Stimulated activated CD8-positive, alpha-beta memory T cell treated with anti-CD3 and anti-CD28 coated beads, Interleukin-7, amount 100 ng/mL, for 24 hours (primary cell): Measurements from ENCODE around the gene CRISP2.

ENCODE experiments used
- DNase-seq: peaks from one replicate; pipeline ENCODE4 v3.0.0-alpha.2; 2020; ENCODE audit warnings: low read depth

The CRISP2 gene

DNA sequence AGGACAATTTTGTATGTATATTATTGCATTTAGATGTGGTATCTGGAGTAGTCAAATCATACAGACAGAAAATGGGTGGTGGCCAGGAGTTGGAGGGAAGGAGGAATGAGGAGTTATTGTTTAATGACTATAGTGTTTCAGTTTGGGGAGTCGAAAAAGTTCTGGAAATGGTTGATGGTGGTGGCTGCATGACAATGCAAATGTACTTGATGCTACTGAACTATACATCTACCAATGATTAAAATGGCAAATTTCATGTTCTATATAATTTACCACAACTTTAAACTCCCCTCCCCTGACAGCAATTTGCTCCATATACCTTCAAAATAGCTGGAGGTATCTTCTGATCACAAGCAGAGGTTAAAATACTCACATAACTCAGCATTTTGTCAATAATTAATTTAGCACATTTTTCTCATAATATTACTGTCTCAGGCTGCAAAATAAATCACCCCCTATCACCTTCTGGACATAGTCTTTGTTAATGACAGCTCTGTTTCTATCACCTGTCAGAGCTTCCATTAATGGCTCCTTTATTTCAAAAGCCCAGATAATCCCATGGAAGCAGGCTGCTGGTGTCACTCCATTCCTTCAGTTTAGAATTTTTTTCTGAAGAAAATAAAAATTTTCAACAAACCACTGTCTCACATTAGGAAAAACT is 51.0 kb downstream of the CRISP2 start:
- DNase-seq, result no peak

DNA sequence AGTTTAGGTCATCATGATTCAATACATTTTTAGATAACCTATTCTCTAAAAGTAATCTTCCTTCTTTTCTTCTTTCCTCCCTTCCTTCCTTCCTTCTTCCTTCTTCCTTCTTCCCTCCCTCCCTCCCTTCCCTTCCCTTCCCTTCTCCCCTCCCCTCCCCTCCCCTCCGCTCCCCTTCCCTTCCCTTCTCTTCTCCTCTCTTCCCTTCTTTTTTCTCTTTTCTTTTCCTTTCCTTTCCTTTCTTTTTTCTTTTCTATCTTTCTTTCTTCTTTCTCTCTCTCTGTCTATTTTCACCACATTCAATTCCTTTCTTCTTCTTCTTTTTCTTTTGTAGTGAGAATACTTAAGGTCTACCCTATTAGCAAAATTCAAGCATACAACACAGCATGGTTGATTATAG is 59.4 kb downstream of the CRISP2 start:
- DNase-seq, result no peak

DNA sequence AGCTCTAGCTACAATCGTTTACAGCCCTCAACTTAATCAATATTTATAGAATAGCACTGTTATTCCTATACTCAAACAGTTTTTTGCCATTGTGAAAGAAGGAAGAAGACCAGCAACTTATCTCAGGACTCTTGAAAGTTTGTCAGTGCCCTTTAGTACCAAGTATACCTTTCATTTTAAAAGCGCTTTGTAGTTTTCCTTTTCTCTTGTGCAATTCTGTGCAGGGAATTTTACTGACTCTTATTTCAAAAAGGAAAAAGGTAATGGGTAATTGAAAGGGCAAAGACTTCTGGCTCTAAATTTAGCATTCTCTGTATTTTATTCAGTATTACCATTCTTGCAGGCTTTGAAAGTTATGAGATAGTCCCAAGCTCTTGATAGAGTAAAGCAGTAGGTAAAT is 59.9 kb downstream of the CRISP2 start:
- DNase-seq, result no peak

DNA sequence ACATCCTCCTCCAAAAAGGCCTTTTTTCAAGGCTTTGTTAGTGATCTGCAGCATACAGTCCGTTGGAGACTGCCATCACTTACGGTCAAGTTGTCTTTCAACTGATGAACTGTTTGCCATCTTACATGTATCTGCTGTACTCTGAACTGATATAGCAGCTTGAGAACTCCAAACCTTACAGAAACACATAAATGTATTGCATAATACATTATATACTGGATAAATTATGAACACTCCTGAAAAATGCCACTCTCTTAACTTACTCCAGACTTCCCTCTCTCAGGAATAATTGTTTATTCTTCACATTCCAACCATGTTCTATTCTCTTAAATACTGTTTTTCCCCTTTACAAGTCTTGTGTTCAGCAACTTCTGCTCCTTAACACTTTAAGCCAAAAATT is 62.1 kb downstream of the CRISP2 start:
- no peak for DNase-seq

- DNase-seq, result no peak
Measured at GRCh38 chr6:49649988-49650387, 63.4 kb downstream of the CRISP2 start.

DNA sequence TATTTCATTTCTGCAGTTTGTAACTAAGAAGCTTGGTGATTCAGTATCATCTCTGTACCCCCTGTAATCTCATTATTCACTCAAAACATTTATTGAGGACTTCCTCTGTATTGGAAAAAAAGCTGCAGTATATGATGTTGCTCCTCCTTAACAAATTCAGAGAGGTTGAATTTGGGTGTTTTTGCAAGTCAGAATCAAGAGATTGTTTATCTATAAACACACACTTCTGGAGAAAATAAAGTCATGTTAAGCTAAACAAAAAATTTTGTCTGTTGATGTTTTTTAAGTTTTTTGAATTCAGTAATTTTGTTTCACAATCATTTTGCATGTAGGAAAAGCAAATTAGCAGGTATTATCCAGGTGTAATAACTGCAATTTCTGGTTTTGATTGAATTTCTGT is 65.3 kb downstream of the CRISP2 start:
- no peak for DNase-seq

GRCh38 chr6:49647476-49647875 is 65.9 kb downstream of the CRISP2 start:
- no peak for DNase-seq

GRCh38 chr6:49646942-49647341 is 66.4 kb downstream of the CRISP2 start:
- DNase-seq, result no peak

DNA sequence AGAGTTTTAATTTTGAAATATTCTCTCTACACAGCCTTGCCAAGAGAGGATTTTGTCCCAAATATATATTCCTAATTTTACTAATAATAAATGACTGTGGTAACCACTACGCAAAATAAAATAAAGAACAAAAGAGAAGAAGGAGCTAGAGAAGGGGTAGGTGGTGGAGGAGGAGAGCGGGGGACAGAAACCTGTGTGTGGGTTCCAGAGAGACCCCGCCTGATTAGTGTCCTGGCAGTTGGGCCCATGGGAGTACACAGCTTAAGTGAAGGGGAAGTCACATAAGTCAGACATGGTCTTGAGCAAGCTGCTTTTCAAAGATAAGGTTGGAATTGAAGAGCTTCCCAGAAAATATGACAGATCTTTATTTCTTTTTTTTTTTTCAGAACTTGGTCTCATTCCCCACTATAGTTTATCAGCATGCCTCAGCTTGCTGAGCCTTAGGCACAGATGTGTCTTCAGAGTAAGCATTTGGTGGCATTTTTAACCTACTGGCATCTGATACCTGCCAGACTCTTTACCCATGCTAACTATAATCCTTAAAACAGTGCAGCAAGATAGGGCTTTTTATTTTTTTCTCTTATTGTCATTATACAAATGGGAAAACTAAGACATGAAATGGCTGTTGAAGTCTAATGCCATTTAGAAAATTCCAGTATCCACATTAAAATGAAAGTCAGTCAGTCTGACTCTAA is 67.1 kb downstream of the CRISP2 start:
- no peak for DNase-seq

DNA sequence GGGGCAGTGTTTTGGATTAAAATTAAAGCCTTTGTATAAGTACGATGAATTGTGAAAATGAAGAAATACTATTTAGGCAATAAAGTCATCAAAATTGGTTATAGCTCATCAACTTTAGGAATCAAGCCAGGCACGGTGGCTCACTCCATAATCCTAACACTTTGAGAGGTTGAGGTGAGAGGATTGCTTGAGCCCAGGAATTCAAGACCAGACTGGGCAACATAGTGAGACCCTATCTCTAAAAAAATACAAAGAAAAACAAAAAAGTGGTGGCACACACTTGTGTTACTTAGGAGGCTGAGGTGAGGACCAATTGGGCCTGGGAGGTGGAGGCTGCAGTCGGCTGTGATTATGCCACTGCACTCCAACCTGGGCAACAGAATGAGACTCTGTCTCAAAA is 68.2 kb downstream of the CRISP2 start:
- no peak for DNase-seq
